OCI-M1 (cell line): ENCODE data around the gene SHB.

Source experiments
- DNase-seq: peaks from one replicate; lab custom pipeline; 2025; lab: John Stamatoyannopoulos, UW

SHB gene

GRCh38 chr9:38088006-38088925 lies 19.2 kb upstream of the SHB start:
- peak; percentile 79 for DNase-seq

- DNase-seq = no peak
These were observed 17.5 kb upstream of the SHB start for GRCh38 chr9:38086496-38086895.

GRCh38 chr9:38085308-38085707 lies 16.3 kb upstream of the SHB start:
- no peak for DNase-seq

DNA sequence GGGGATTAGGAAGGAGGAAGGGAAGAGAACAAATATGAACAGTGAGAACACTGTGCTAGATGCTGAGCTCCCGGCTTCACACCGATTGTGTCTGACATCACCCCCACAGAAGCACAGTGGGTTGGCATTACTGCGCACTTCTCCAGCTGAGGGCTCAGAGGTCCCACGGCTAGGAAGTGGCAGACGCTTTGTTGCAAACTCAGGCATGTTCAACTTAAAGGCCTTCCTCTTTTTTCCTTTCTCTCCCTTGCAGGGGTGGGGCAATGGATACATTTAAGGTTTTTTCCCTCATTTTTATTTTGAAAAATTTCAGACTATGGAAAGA lies 15.5 kb upstream of the SHB start:
- DNase-seq = no peak

DNA sequence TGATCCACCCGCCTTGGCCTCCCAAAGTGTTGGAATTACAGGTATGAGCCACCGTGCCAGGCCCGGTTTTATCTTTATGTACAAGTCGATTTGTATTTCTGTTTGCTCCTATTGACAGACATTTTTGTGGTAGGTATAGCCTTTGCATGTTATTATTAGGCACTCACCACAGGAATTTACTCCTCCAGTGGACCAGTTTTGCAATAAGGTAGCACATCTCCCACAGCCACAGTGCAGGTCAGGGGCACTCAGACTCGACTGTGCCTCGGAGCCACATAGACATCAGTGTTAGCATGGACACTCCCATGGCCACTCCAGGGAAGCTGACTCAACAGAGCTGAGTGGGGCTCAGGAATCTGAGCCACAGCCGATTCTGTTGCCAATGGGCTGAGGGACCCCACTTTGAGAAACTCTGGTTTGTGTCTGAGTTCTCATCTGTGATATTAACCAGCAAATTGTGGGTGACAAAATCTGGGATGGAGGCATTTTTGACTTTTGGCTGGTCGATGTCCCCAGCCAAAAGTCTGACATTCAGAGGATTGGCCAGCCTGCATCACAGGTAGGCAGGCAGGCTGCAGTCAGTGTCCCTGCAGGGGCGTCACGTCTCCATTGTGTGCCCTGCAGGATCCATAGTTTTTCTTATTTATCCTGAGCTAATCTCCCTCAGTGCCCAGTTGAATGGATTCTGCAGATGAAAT lies 15.0 kb upstream of the SHB start:
- no peak for DNase-seq

- no peak for DNase-seq
These were observed 13.6 kb upstream of the SHB start for GRCh38 chr9:38082446-38083287.

- DNase-seq = no peak
These were observed 12.5 kb upstream of the SHB start for GRCh38 chr9:38081356-38082108.

DNA sequence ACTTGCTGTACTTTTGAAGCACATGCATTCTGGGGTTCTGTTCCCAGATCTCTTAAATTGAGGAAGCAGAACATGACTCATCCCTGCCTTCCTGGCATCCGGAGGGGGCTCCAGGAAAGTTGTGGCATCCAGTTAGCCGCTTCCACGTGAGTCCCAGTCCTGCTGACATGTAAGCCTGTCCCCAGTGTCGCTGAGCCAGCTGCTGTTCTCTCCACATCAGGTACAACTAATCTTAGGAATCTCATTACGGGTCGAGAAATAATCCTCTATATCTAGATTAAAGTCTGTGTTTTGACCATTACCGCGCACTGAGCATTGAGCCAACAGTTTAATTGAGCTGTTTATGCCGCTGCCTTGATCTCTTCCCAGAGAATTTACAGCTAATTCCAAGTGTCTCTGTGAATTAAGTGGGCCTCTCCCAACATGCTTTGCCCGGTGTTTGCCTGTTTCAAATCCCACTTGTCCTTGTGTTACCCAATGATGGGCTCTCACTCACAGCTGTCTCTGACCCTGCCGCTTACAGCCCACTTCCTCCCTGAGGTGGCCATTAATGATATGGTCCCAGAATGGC lies 10.5 kb upstream of the SHB start:
- DNase-seq = no peak

DNA sequence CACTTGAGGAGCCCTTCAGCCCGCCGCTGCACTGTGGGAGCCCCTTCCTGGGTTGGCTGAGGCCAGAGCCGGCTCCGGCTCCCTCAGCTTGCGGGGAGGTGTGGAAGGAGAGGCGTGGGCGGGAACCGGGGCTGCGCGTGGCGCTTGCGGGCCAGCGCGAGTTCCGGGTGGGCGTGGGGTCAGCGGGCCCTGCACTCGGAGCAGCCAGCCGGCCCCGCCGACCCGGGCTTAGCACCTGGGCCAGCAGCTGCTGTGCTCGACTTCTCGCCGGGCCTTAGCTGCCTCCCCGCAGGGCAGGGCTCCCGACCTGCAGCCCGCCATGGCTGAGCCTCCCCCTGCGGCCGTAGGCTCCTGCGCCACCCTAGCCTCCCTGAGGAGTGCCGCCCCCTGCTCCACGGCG lies 6.2 kb upstream of the SHB start:
- DNase-seq = no peak

GRCh38 chr9:38074441-38074961 lies 5.5 kb upstream of the SHB start:
- DNase-seq = peak; percentile 26

DNA sequence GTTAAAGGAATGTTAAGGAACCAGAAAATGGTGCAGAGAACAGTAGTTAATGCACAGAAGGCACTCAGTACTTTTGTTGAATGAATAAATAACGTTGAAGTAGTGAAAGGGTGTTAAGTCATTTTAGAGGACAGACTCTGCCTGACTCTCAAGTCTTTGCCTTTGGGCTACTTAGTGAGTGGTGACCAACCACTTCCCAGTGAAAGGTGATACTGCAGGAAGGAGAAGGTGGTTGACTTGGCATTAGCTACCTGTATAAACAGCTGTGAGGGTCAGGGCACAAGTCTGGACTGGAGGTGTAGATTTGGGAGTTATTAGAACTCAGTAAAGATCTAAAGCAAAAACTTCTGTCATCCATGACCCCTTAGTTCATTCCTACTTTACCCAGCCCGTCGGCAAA lies 4.9 kb upstream of the SHB start:
- DNase-seq = no peak

GRCh38 chr9:38071470-38072134 lies 2.6 kb upstream of the SHB start:
- DNase-seq = no peak

- no peak for DNase-seq
These were observed 957 bp downstream of the SHB start for GRCh38 chr9:38067859-38068681.

GRCh38 chr9:38066914-38067858 lies 1.8 kb downstream of the SHB start:
- DNase-seq = peak; percentile 40

GRCh38 chr9:38066197-38066913 lies 2.7 kb downstream of the SHB start:
- DNase-seq = no peak

- no peak for DNase-seq
These were observed 3.5 kb downstream of the SHB start for GRCh38 chr9:38065369-38066075.

GRCh38 chr9:38064842-38065368 lies 4.1 kb downstream of the SHB start:
- DNase-seq = no peak
